Ammon's horn (tissue), 1 donor: ENCODE results near the gene IGSF21.
"Not testable (repeated sequence)": the region's sequence is repeated elsewhere in the genome, so short reads cannot be mapped to it uniquely, and the experiment has no call there.

Experiments used
- DNase-seq: peaks from one replicate; pipeline ENCODE4 v3.0.0-alpha.2; 2016; ENCODE audit warnings: low spot score

The IGSF21 gene

DNA sequence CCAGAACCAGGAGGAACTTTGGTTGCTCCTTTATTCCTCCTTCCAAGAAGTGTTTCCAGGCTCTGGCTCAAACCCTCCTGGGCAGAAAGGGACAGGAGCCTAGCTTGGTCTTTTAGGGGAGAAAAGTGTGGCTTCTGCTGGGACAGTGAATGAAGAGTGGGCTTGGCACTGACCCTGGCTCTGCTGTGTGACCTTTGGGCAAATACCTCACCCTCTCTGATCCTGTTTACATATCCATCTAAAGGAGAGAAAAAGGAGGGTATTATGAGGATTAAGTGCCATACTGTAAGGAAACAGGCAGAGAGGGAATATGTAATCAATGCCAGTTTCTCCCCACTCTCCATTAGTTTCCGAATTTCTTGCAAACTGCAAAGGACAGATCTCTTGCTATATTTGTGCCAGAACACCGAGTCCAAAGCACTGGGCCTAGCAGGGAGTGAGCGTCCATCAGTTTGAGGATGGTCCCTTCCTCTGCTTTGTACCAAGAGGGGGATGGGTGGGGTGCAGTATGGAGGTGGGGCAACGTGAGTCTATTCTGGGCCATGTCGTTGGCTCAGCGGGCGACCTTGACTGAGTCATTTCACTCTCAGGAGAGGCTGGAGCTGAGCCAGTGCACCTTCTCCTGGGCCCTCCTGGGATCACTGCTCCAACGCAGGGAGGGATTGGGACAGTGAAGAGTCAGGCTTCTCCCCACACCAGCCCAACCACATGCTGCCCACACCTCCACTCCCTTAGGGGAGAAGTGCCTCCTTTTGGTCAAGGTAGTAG is 38.4 kb downstream of the IGSF21 start:
- no peak for DNase-seq

DNA sequence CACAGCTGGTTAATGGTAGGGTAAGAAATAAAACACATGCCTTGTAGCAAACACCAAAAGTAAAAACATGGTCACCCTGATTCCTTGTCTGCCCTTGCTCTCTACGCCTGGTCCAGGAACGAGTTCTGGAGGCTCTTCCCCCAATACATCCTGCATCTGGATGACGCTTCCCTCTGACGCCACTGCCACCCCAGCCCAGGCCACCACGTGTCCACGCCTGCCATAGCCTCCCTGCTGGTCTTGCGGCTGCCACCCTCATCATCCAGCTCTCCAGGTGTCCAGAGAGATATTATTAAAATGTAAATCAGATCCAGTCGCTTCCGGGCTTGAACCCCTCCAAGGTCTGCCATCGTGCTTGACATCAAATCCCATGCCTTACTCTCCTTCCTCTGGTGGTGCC is 39.3 kb downstream of the IGSF21 start:
- no peak for DNase-seq

DNA sequence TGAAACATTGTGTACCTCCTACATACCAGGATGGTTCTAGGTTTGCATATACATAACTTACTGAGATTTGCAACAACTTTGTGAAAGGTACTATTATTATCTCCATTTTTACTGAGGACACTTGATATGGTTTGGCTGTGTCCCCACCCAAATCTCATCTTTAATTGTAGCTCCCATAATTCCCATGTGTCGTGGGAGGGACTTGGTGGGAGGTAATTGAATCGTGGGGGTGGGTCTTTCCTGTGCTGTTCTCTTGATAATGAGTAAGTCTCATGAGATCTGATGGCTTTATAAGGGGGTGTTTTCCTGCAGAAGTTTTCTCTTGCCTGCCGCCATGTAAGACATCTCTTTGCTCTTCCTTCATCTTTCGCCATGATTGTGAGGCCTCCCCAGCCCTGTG is 40.1 kb downstream of the IGSF21 start:
- DNase-seq: no peak

DNA sequence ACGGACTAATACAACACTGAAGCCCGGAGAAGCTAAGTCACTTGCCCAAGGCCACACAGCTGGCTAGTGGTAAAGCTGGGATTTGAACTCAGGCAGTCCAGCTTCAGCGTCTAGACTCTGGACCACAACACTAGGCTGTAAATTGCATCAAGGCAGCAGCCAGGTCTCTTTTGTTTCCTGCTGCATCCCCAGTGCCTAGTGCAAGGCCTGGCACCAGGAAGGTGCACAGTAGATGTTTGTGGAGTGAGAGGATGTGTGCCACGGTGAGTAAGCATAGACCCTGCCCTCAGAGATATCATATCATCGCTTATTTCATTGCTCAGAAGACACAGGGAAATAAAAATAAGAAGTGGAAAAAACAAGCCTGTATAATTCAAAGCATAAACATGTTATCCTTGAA is 40.9 kb downstream of the IGSF21 start:
- DNase-seq: no peak

DNA sequence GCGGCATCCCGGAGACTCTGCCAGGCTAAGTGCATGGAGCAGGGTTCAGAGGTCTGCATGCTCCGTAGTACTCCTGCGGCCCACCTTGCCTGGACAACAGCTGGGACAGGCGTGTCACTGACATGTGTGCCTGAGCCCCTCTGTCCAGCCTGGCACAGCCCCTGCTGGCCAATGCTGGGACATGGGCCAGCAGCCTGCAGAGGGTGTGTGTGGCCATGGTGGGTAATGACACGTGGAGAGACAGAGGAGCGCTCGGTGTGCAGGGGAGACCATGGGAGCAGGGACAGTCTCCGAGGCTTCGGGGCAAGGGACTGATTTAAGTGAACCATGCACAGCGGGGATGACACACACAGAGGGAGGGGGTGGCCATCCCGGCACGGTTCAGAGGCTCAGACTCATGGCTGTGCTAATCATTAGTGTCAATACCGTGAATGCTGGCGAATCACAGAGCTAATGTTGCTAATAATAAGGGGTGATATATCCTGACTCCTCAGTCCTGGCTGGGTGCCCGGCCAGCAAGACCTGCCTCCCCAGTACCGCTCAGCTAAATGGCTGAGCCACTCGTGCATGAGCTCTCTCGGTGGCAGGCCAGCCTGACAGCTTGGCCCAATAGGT is 41.5 kb downstream of the IGSF21 start:
- no peak for DNase-seq

DNA sequence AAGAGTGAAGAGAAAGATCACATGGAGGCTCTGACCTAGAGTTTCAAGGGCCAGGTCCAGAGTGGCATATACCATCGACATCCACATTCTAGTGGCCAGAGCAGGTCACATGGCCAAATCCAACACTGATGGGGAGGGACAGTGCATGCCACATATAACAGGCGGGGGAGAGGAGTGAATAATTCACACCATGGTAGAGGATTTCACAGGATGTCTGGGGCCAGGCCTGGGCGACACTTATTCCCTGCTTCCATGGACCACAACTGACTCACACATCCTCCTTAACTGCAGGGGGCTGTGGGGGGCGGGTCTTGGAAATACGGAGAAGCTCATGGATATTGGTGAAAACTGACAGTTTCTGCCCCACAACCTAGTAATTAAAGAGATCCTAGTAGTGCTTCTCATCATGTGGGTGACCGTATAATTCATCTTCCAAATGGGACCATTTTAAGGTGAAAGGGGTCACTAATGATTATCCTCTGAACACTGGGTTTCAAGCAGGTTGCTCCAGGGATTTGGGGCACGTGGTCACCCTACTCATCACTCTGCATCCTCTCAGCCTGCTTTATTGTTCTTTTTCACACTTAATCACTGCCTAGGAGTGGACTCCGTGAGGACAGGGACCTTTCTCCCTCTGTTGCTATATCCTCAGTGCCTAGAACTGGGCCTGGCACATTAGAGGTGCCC is 44.0 kb downstream of the IGSF21 start:
- no peak for DNase-seq

DNA sequence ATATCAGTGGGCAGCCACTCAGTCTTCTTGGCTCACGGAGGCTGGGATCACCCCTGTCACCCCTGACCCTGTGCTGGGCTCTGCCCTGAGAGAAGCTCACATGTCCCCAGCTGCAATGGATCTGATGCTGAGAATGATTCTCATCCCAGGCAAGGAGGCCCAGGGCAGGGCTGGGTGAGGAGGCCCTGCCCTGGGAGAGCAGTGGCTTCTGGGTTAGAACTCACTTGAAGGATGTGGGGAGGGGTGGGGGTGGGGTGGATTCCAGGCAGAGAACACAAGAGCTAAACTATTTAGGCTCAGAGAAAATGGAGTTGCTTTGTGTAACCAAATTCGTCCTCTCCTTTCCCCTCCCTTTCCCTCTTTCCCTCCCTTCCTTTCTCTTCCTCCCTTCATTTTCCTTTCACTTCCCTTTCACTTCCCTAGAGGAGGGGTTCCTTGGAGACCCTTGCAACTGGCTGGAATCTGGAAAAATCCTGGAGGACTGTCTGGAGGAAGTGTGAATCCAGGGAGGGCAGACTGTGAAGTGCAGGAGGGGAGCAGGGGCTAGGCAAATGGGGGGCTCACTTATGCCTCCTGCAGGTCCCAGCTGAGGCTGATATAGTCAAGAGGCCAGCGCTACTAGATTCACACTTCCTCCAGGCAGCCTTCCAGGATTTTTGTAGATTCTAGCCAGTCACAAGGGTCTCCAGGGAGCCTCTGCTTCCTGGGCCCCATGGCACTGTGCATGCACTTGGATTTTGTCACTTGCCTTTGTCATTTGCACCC is 47.0 kb downstream of the IGSF21 start:
- DNase-seq: no peak

DNA sequence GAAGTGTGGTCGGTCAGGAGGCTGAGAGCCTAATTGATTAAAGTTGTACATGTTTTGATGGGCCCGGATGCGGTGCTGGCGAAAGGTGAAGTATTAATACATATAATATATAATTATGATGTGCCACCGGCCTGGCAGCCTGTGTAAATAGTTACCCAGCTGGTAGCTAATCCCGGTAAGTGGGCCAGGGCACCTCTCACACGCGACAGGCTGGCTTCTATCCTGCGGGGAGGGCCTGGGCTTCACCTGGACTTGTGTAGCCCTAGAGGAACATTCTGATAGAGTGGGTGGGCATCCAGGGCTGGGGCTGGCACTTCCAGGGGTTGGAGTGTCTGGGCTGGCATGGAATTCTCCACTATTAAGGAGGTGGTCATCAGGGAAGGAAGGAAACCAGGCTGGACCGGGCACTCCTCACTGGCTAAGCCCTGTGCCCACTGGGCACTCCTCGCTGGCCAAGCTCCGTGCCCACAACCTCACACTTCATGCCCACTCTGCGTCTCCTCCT is 48.3 kb downstream of the IGSF21 start:
- DNase-seq: no peak

DNA sequence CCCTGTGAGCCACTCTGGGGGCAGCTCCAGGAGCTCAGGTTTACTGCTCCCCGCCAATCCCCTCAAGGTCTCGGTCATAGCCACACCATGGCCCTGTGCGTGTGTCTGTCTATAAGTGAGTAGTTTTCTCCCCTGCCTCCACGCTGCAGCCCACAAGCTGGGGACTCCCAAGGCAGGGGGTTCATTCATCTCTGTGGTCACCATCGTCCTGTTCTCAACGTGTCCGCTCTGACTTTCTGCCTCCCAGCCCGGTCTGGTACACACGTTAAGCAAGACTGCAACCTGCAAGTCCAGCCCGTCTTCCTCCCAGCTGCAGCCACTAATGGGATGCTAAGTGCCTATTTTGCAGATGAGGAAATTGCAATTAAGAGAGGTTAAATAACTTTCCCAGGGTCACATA is 49.8 kb downstream of the IGSF21 start:
- DNase-seq: no peak

DNA sequence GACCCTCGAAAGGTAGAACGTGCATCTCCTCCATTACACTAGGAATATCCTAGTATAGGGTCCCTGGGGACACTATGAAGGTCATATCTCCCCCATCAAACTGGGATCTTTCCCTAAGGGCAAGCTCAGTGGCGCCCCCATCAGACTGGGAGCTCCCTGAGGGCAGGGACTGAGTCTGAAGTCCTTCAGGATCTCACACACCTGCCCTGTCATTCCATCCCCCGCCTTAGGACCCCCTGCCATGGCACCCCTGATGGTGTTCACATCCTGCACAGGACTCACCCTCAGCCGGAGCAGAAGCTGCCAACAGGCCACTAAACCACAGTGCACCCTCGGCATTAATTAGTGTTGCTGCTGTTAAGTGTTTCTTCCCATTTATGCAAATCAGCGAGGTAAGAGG is 50.4 kb downstream of the IGSF21 start:
- no peak for DNase-seq

DNA sequence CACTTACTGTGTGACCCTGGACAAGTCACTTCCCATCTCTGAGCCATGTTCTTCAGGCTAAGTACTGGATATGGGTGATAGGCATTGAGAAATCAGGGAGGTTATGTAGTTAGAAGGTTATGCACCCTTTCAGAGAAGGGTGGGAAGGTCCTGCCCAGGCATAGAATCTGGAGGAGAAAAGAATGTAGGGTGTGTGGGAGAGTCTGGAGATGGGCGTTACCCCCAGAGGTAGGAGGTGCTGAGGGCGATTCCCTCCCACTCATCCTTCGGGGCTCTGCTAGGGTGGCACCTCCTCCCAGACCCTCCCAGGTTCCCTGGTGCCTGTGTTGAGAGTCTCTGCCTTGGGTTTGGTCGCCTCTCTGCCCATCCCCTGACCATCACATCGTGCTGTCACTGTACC is 51.1 kb downstream of the IGSF21 start:
- DNase-seq: no peak

DNA sequence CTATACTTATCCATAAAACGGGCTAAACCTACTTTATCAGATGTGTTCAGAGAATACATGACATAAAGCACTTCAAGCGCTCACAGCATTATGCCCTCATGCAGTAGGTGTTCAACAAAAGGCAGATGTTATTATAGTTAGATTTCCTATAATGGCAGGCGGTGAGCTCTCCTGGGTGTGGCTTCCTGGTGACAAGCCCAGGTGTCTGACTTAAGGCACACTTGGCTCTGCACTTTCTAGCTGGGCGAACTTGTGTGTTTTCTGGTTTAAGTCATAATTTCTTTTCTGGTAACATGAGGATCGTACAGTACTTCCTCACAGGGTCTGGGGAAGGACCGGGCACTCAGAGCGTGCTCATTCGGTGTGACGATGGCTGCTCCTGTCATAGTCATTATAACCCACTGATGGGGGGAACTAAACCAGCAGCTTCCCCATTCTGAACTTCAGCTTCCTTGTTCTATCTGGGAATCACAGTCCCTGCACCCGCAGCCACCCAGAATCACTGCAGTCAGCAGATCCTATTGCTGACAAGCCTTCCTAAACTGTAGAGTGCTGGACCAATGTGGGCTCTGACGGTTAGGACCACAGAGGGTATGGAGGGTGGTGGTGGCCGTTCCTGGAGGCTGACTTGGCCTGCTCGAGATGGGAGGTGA is 52.8 kb downstream of the IGSF21 start:
- peak; percentile 77 for DNase-seq

DNA sequence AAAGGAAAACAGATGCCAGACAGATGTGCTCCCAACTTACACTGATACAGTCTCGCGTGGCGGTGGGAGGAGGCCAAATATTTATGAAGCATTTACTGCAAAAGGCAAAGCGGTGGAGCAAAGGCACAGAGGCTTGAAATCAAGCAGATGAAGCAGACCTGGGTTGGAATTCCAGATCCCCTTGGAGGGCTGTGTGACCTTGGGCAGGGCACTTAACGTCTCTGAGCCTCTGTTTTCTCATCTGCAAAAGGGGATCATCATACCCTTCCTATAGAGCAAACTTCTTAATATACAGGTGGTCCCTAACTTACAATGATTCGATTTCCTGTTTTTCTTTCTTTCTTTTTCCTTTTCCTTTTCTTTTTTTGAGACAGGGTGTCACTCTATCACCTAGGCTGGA is 54.1 kb downstream of the IGSF21 start:
- DNase-seq: no peak

DNA sequence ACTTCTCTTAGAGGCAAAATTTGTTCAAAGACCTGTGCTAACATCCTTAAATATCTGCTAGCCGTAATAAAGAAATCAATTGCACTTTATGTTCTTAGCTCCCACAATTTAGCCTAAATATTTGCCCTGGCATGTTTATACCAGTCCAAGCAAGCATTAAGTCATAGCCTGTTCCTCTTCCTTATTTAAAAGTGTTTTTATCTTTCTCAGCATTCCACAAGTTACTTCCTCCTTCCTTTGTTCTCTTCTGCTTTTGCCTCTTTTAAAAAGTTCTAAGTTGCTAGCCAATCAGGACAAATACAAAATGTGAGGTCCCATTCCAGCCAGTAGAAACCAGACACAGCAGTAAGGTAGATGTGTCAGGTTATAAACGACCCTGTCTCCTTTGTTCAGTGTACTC is 58.0 kb downstream of the IGSF21 start:
- not testable (repeated sequence) for DNase-seq

DNA sequence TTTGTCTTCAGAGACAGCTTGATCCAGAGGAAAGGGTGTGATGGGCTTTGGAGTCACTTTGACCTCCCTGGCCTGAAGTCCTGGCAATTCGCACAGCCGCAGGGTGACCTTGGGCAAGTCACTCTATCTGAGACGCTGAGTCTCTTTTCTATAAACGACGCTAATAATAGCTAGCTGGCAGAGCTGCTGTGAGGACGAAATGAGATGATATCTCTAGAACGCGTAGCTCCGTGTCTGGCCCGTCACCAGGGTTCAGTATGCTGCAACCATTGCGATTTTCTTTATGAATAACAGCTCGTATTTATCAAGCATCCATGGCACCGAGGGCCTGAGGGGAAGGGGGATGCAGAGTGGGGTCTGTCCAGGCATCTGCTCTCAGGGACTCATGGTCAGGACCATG is 58.7 kb downstream of the IGSF21 start:
- no peak for DNase-seq

DNA sequence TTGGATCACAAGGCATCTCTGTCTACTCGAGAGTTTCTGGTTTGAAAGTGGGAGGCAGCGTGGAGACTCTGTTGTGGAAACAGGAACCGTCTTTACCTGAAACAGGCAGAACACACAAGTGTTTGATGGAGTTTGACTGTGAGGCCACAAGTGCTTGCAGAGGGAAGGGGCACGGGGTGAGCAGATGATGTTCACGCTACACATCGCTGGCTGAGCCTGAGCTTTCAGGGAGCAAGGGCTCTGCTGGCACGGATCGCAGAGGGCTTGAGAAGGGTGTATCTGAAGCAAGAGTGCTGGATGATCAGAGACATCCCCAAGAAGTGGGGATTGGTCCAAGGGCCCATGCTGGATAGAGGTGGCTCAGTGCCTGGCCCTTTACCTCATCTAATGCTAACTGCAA is 59.3 kb downstream of the IGSF21 start:
- DNase-seq: peak; percentile 60

DNA sequence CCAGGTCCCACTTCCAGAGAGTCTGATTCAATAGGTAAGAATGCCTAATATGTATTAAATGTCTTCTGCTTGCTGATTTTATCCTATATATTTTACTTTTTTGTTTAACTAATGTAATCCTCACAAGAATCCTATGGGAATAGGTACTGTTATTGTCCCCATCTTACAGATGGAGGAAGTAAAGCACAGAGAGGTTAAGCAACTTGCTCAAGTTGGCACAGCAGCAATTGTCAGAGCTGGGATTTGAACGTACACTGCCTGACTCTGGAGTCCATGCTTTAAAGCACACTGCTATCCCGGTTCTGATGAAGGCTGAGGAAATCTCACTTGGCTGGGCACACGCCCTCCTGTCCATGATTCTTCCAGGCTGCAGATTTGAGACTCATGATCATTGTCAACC is 62.8 kb downstream of the IGSF21 start:
- no peak for DNase-seq

DNA sequence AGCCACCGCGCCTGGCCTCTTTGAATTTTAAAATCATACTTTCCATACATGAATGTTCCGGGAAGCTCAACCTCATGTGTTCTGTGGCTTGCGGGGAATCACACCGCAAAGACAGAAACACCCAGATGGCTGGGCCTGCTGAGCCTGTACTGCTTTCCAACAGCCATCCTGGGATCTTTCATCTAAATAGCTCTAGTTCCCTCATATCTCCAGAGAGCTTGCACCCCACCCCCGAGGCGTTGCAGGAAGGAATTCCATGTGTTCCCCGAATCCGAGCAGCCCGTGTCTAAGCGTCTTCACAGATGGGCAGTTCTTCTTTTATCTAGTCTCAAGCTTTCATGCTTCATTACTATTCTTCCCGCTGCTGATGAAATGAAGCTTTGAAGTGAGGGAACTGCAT is 66.4 kb downstream of the IGSF21 start:
- DNase-seq: peak; percentile 21

DNA sequence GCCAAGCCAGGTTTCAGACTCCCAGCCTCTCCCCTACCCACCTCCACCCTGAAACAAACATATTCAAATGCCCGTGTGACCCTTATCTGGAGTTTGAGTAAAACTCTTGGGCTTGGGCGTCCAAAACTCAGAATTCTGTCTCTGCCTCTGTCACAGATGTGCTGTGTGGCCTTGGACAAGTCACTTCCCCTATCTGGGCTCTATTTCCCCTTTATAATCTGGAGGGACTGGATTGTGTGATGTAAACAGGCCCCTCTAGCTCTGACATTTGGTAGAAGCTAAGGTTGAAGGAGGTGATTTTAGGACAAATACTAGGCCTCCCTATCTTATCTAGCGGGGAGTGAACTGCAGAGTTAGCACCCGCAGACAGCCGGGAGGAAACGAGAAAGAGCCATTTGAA is 67.5 kb downstream of the IGSF21 start:
- no peak for DNase-seq

DNA sequence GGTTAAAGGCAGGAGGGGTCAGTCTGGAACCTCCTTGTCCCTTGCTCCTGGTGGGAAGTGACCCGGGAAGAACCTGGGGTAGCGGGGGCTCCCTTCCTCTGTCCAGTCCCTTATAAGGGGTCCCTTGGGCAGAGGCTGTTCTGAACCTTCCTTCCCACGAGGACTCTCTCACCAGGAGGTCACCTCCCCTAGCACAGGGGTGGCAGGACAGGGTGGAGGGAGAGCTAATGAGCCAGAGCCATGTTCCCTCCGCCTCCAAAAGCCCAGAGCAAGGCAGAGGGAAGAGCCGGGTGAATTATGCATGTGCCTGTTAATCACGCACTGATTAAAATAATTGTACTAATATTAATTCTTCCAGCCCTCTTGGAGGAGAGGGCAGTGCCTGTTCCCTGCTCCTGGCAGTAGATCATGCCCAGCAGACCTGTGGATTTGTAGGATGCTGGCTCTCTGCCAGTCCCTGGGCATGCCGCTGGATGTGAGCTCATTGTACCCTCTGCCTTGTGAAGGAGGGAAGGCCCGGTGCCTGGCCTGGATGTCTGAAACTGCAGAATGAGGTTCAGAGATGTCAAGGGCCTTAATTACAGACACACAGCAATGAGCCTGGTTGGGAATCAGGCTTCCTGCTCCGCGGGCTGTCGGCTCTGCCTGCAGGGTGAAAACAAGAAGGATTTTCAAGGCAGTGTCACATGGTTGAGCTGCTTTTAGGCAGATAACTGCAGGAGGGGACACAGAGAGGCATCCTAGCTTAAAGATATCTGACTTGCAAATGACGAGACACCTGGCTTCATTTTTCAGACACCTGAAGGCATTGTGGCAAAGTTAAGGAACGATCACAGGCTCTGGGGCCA is 68.2 kb downstream of the IGSF21 start:
- no peak for DNase-seq

DNA sequence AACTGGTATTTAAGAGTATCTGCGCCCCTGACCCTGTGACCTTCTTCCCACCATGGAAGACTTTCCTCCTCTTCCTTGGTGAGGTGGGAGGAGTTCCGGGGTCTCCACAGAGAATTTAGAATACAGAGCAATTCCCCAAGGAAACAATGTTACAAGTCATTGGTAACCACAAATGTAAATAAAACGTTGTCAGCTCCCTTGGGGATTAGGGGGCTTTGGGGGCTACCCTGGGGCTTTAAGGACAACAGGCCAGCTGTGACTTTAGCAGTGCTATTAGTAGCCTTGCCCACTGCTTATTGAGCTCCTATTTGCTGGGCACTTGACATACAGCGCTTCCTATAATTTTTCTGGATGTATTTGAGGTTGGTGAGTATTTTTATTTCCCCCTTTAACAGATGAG is 69.0 kb downstream of the IGSF21 start:
- DNase-seq: no peak
